ENCODE data around the gene ATG2B. TPM values are rescaled to one million over a fixed set of nuclear protein-coding genes. Genes with fewer than 3 reads are reported as not detected.

ATG2B gene
- total and polyA plus RNA-seq, 2 donors (not counting 1 experiment from before 2014, with no cell fraction given): 15.0 to 30.9 TPM

GRCh38 chr14:96279564-96279963, 83.6 kb downstream of the ATG2B start:
- Histone ChIP-seq H3K9me3 (ENCODE audit: control insufficient read depth, insufficient read depth, low read depth, low read length) (peaks cover 2% of the 10 kb centered on the region), H2AFZ (ENCODE audit: low read length) (no peak overlapping the region), H3K9ac (ENCODE audit: insufficient read depth, low read length) (no peak overlapping the region), H3K27ac (ENCODE audit: insufficient read depth, low read length) (no peak overlapping the region), H3K79me2 (ENCODE audit: control insufficient read depth, insufficient read depth, low read length) (no peaks in the 10 kb centered on the region), H3K4me2 (ENCODE audit: extremely low read depth, insufficient read depth, low read length) (no peak overlapping the region), H4K20me1 (ENCODE audit: control insufficient read depth, extremely low read depth, insufficient read depth, low read length) (no peaks in the 10 kb centered on the region), H3K36me3 (ENCODE audit: control insufficient read depth, insufficient read depth, low read length) (peaks cover 4% of the 10 kb centered on the region), H3K4me3 (replicated peaks in 1 of 4; ENCODE audit: control extremely low read depth in 1 of 4, insufficient read depth in 1 of 4, low read depth in 3 of 4, low read length in 4 of 4) (no peak overlapping the region), H3K27me3 (ENCODE audit: control insufficient read depth, insufficient read depth, low read length) (no peaks in the 10 kb centered on the region), H3K4me1 (ENCODE audit: control insufficient read depth, extremely low read depth, insufficient read depth, low read length) (peaks cover 2% of the 10 kb centered on the region)
- TF ChIP-seq EZH2 (IDR thresholded peaks at IDR 0.05; ENCODE audit: low read length, missing control alignments): no peak
- no peak for TF ChIP-seq CTCF (conservative IDR thresholded peaks at IDR 0.05 in 1 of 2, IDR thresholded peaks at IDR 0.05 in 1 of 2; ENCODE audit: low read depth in 1 of 2, low read length in 2 of 2)
- no peak for DNase-seq (ENCODE audit: low read depth in 2 of 2)

GRCh38 chr14:96277890-96278289, 85.3 kb downstream of the ATG2B start:
- Histone ChIP-seq H2AFZ (ENCODE audit: low read length) (no peak overlapping the region), H3K9ac (ENCODE audit: insufficient read depth, low read length) (no peak overlapping the region), H3K79me2 (ENCODE audit: control insufficient read depth, insufficient read depth, low read length) (no peaks in the 10 kb centered on the region), H3K4me3 (replicated peaks in 1 of 4; ENCODE audit: control extremely low read depth in 1 of 4, insufficient read depth in 1 of 4, low read depth in 3 of 4, low read length in 4 of 4) (no peak overlapping the region), H3K27ac (ENCODE audit: insufficient read depth, low read length) (no peak overlapping the region), H3K36me3 (ENCODE audit: control insufficient read depth, insufficient read depth, low read length) (no peaks in the 10 kb centered on the region), H3K27me3 (ENCODE audit: control insufficient read depth, insufficient read depth, low read length) (no peaks in the 10 kb centered on the region), H3K9me3 (ENCODE audit: control insufficient read depth, insufficient read depth, low read depth, low read length) (peaks cover 2% of the 10 kb centered on the region), H4K20me1 (ENCODE audit: control insufficient read depth, extremely low read depth, insufficient read depth, low read length) (no peaks in the 10 kb centered on the region), H3K4me2 (ENCODE audit: extremely low read depth, insufficient read depth, low read length) (no peak overlapping the region), H3K4me1 (ENCODE audit: control insufficient read depth, extremely low read depth, insufficient read depth, low read length) (peaks cover 2% of the 10 kb centered on the region)
- TF ChIP-seq EZH2 (IDR thresholded peaks at IDR 0.05; ENCODE audit: low read length, missing control alignments) (no peak), CTCF (conservative IDR thresholded peaks at IDR 0.05 in 1 of 2, IDR thresholded peaks at IDR 0.05 in 1 of 2; ENCODE audit: low read depth in 1 of 2, low read length in 2 of 2) (no peak)
- DNase-seq (ENCODE audit: low read depth in 2 of 2): no peak

- peak; percentile 68 to 84 for DNase-seq (ENCODE audit: low read depth in 2 of 2)
- Histone ChIP-seq H2AFZ (ENCODE audit: low read length) (no peak overlapping the region), H3K9me3 (ENCODE audit: control insufficient read depth, insufficient read depth, low read depth, low read length) (peaks cover 3% of the 10 kb centered on the region), H3K4me3 (replicated peaks in 1 of 4; ENCODE audit: control extremely low read depth in 1 of 4, insufficient read depth in 1 of 4, low read depth in 3 of 4, low read length in 4 of 4) (no peak overlapping the region), H3K36me3 (ENCODE audit: control insufficient read depth, insufficient read depth, low read length) (no peaks in the 10 kb centered on the region), H3K79me2 (ENCODE audit: control insufficient read depth, insufficient read depth, low read length) (no peaks in the 10 kb centered on the region), H3K4me2 (ENCODE audit: extremely low read depth, insufficient read depth, low read length) (no peak overlapping the region), H3K9ac (ENCODE audit: insufficient read depth, low read length) (no peak overlapping the region), H3K27ac (ENCODE audit: insufficient read depth, low read length) (peak overlapping the region; percentile 68), H3K4me1 (ENCODE audit: control insufficient read depth, extremely low read depth, insufficient read depth, low read length) (peaks cover 2% of the 10 kb centered on the region), H4K20me1 (ENCODE audit: control insufficient read depth, extremely low read depth, insufficient read depth, low read length) (no peaks in the 10 kb centered on the region), H3K27me3 (ENCODE audit: control insufficient read depth, insufficient read depth, low read length) (no peaks in the 10 kb centered on the region)
- TF ChIP-seq CTCF (conservative IDR thresholded peaks at IDR 0.05 in 1 of 2, IDR thresholded peaks at IDR 0.05 in 1 of 2; ENCODE audit: low read depth in 1 of 2, low read length in 2 of 2) (peak; percentile 96 to 98), EZH2 (IDR thresholded peaks at IDR 0.05; ENCODE audit: low read length, missing control alignments) (no peak)
These were observed 87.7 kb downstream of the ATG2B start for GRCh38 chr14:96275177-96276112.
